Stomach (tissue), 19 donors: ENCODE results near the gene LCE1F. TPM values are rescaled to one million over a fixed set of nuclear protein-coding genes. Genes with fewer than 3 reads are reported as not detected.

Experiments
- DNase-seq, 2 donors: peaks; one replicate each; pipeline versions ENCODE4 v3.0.0 to v3.0.0-alpha.2; 2013 to 2019
- H3K27ac ChIP-seq, 5 donors: fragments of 200-600 bp in 4 of 5; sonication (generic) in 4 of 5; one replicate each; pipeline ENCODE4 v1.5.1; 2013 to 2019; ENCODE audit warnings: mild to moderate bottlenecking in 1 of 5, moderate library complexity in 1 of 5
- H3K27me3 ChIP-seq, 3 donors: fragments of 200-600 bp; sonication (generic); one replicate each; pipeline ENCODE4 v1.5.1; 2017 to 2019; ENCODE audit warnings: mixed run types in 1 of 3
- H3K36me3 ChIP-seq, 4 donors: fragments of 200-600 bp; sonication (generic); 1 replicate in 3 of 4; 2 replicates in 1 of 4; pipeline ENCODE4 v1.5.1; 2016 to 2019
- H3K4me1 ChIP-seq, 4 donors: fragments of 200-600 bp; sonication (generic); one replicate each; pipeline ENCODE4 v1.5.1; 2016 to 2019
- H3K4me3 ChIP-seq, 4 donors: fragments of 200-600 bp; sonication (generic) in 3 of 4; one replicate each; pipeline ENCODE4 v1.5.1; 2016 to 2019; ENCODE audit warnings: mild to moderate bottlenecking in 1 of 4
- H3K9me3 ChIP-seq, 4 donors: fragments of 200-600 bp; sonication (generic); one replicate each; pipeline ENCODE4 v1.5.1; 2016 to 2019
- EP300 ChIP-seq: sonication (generic); formaldehyde crosslinking; IDR thresholded peaks from one replicate; pipeline ENCODE4 v1.6.1; 2017; ENCODE audit warnings: antibody characterized with exemption
- POLR2A ChIP-seq, 4 donors: fragments of 450-650 bp; IDR thresholded peaks; one replicate each; pipeline ENCODE4 v1.6.1; 2016; ENCODE audit warnings: antibody characterized with exemption in 4 of 4, control low read depth in 2 of 4, mild to moderate bottlenecking in 1 of 4, moderate library complexity in 1 of 4
- POLR2AphosphoS5 ChIP-seq, 3 donors: sonication (generic); formaldehyde crosslinking; IDR thresholded peaks; one replicate each; pipeline ENCODE4 v1.6.1; 2016; ENCODE audit warnings: antibody characterized with exemption in 3 of 3
- WGBS, 5 donors: extraction: QIAGEN DNeasy Blood & Tissue Kit in 3 of 5; methylation state at CpG; one replicate each; pipeline versions ENCODE4 v1.1.5 to v1.1.7; 2013 to 2018; 5-methylcytosine and 5-hydroxymethylcytosine counted together
- intact Hi-C: fragments of 100-400 bp; cut with DNase I; formaldehyde crosslinking; loops from one replicate; pipeline ENCODE4 v1.15.1; 2023; ENCODE audit warnings: low total_unique reads
- long read RNA-seq, 10 donors: transcript quantifications; one replicate each; lab custom pipeline, GENCODE V29; 2026
- polyA plus RNA-seq, 3 donors: library from polyadenylated mRNA; stranded (reverse); fragments of 200-250 nt; gene quantifications; one replicate each; pipeline ENCODE4 v1.2.3, GENCODE V29; 2013
- total RNA-seq, 5 donors: library from RNA; depleted of rRNA; stranded (reverse); fragments of >200 nt; gene quantifications; one replicate each; pipeline versions ENCODE4 v1.1.0 to v1.2.3, GENCODE V29; 2014 to 2016
- TF ChIP-seq, protein P1 (sequence below), 7 experiments: fragments of 450-650 bp in 4 of 7; fragments of 200-600 bp in 3 of 7; sonication (generic) in 3 of 7; IDR thresholded peaks; one replicate each; pipeline ENCODE4 v1.5.1; 2016 to 2019; ENCODE audit warnings: antibody characterized with exemption in 7 of 7, control low read depth in 2 of 7, mild to moderate bottlenecking in 1 of 7
- donor health status: healthy with polysubstance abuse.
- donor health status: Bipolar disorder and iron deficiency.
- donor health status: healthy.

The LCE1F gene, protein sequence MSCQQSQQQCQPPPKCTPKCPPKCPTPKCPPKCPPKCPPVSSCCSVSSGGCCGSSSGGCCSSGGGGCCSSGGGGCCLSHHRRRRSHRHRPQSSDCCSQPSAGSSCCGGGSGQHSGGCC
- total RNA-seq (not detected), polyA plus RNA-seq (not detected)
- long read RNA-seq, donor 1: 0 reads
- long read RNA-seq, donor 2: 0 reads
- long read RNA-seq, donor 3: 0 reads
- long read RNA-seq, donor 4: 0 reads
- long read RNA-seq, donor 5: 0 reads
- long read RNA-seq, donor 6: 0 reads
- long read RNA-seq, donor 7: 0 reads
- long read RNA-seq, donor 8: 0 reads
- long read RNA-seq, donor 9: 0 reads
- long read RNA-seq, donor 10: 0 reads

DNA sequence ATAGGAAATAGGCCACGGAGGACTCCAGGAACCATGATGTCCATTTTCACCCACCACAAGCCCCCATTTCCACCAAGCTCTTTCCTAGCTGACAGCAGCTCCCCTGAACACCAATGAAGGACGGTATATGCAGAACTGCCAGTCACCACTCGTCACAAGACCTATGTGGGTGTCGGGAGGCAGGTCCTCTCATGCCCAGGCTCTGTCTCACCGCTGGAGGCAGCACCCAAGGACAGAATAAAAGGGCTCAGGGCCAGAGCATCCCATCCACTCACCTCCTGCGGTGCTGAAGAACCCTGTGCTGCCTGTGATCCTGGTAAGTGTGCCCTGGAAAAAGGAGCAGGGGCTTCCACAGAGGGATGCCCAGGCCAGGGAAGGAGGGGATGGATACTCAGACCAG, at the start of gene LCE1F:
Gene LCE1F (plus strand): TSS at position 266 of the 400 bp plus-strand sequence. CDS start 1,232 bp downstream, outside the sequence.
- H3K4me3 ChIP-seq: no peak within 1 kb of the TSS
- intact Hi-C loops: no loop called here
- DNase-seq: no peak
- no peaks in the 10 kb centered on the region for H3K36me3 ChIP-seq
- WGBS, 5 donors: 65 to 75% (median 69%) methylated on average over 6 of the region's 6 CpGs
- TF ChIP-seq, protein P1, sequence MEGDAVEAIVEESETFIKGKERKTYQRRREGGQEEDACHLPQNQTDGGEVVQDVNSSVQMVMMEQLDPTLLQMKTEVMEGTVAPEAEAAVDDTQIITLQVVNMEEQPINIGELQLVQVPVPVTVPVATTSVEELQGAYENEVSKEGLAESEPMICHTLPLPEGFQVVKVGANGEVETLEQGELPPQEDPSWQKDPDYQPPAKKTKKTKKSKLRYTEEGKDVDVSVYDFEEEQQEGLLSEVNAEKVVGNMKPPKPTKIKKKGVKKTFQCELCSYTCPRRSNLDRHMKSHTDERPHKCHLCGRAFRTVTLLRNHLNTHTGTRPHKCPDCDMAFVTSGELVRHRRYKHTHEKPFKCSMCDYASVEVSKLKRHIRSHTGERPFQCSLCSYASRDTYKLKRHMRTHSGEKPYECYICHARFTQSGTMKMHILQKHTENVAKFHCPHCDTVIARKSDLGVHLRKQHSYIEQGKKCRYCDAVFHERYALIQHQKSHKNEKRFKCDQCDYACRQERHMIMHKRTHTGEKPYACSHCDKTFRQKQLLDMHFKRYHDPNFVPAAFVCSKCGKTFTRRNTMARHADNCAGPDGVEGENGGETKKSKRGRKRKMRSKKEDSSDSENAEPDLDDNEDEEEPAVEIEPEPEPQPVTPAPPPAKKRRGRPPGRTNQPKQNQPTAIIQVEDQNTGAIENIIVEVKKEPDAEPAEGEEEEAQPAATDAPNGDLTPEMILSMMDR (IDR thresholded peaks at IDR 0.05): no peak
- TF ChIP-seq POLR2AphosphoS5 (IDR thresholded peaks at IDR 0.05) (no peak), POLR2A (IDR thresholded peaks at IDR 0.05) (no peak), EP300 (no peak)
- H3K27ac ChIP-seq: no peak within 1 kb of the TSS
- H3K9me3 ChIP-seq: peaks cover 0 to 6% (median 4%) of the 10 kb centered on the region in 4 donors
- peaks cover 0 to 15% (median 0%) of the 10 kb centered on the region in 3 donors for H3K27me3 ChIP-seq
- H3K4me1 ChIP-seq: no peaks in the 10 kb centered on the region

DNA sequence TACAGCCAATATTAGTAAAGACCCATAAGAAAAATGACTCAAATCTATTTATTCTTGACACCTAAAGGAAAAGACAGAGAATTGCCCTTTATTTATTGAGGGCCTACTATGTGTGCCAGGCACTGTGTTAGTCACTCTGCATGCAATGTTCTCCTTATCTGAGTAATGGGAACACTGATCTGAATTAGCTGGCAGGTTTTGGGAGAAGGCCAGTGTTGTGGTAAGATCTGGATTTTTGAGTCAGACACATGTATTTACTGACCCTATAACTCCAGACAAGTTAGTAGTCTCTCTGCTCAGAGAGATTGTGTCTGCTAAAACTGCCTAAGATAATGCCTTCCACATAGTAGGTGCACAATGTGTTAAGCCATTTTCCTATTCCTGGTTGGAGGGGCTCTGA, 49.7 kb upstream of the LCE1F start:
- intact Hi-C loops: no loop called here
- TF ChIP-seq EP300 (no peak), POLR2AphosphoS5 (IDR thresholded peaks at IDR 0.05) (no peak), POLR2A (IDR thresholded peaks at IDR 0.05) (no peak)
- TF ChIP-seq, protein P1 (IDR thresholded peaks at IDR 0.05): no peak
- H3K36me3 ChIP-seq: no peaks in the 10 kb centered on the region
- H3K4me3 ChIP-seq: no peak overlapping the region
- no peak for DNase-seq
- no peak overlapping the region for H3K27ac ChIP-seq
- no peaks in the 10 kb centered on the region for H3K9me3 ChIP-seq
- H3K4me1 ChIP-seq: no peaks in the 10 kb centered on the region
- H3K27me3 ChIP-seq: peaks cover 0 to 5% (median 0%) of the 10 kb centered on the region in 3 donors

DNA sequence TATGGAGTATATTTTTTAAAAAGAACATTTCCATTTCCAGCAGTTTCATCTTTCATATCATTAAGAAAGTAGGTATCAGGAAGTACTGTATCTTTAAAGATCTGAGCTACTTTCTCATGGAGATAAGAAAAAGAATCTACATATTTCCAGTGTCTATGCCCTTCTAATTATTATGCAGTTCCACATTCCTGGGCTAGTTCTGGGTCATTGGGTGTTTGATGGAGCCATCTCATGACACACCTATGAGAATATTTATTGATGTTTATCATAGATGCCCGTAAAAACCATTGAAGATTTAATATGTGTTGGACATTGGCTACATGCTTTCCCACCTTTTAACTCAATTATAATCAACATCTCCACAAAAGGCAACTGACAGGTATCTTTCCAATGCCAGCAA, 46.0 kb upstream of the LCE1F start:
- DNase-seq: no peak
- TF ChIP-seq EP300 (no peak), POLR2AphosphoS5 (IDR thresholded peaks at IDR 0.05) (no peak), POLR2A (IDR thresholded peaks at IDR 0.05) (no peak)
- TF ChIP-seq, protein P1 (IDR thresholded peaks at IDR 0.05): no peak
- no peak overlapping the region for H3K27ac ChIP-seq

DNA sequence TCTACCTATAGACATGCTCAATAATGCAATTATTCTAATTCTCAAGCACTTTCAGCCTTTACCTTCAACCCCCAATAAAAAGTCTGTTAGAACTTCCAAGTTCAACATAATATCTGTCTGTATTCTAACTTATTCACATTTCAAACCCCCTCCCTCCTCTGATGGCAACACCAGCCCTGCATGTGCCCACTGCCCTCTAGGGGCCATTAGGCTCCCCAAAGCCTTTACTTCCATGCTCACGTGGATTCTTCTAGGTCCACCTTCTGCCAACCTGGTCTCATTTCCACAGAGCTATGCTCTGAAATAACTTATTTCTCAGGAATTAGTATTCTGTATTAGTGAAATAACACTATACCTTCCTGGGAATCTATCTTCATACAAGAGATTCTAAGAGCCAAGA, 39.3 kb upstream of the LCE1F start:
- 14 to 38% (median 25%) methylated on average over 1 of the region's 1 CpG for WGBS, 5 donors
- no peak overlapping the region for H3K4me3 ChIP-seq
- intact Hi-C loops: no loop called here
- TF ChIP-seq POLR2A (IDR thresholded peaks at IDR 0.05): no peak
- TF ChIP-seq, protein P1 (IDR thresholded peaks at IDR 0.05): no peak
- no peak for TF ChIP-seq POLR2AphosphoS5 (IDR thresholded peaks at IDR 0.05)
- TF ChIP-seq EP300: no peak
- no peak for DNase-seq
- no peaks in the 10 kb centered on the region for H3K36me3 ChIP-seq
- H3K9me3 ChIP-seq: no peaks in the 10 kb centered on the region
- H3K27ac ChIP-seq: no peak overlapping the region
- no peaks in the 10 kb centered on the region for H3K4me1 ChIP-seq
- H3K27me3 ChIP-seq: peaks cover 0 to 7% (median 0%) of the 10 kb centered on the region in 3 donors

More for the DNA sequence above, 46.0 kb upstream of the LCE1F start:
- no peaks in the 10 kb centered on the region for H3K9me3 ChIP-seq
- H3K27me3 ChIP-seq: peaks cover 0 to 5% (median 0%) of the 10 kb centered on the region in 3 donors
- no peaks in the 10 kb centered on the region for H3K36me3 ChIP-seq
- H3K4me1 ChIP-seq: no peaks in the 10 kb centered on the region
- intact Hi-C loops: no loop called here
- 71 to 92% (median 82%) methylated on average over 1 of the region's 1 CpG for WGBS, 5 donors
- no peak overlapping the region for H3K4me3 ChIP-seq
